ENCODE data around the gene ZDHHC14. TPM values are rescaled to one million over a fixed set of nuclear protein-coding genes. Genes with fewer than 3 reads are reported as not detected.
A peak's percentile ranks its signal among the peaks of the same experiment; 100 is the strongest.

The ZDHHC14 gene
- total and polyA plus RNA-seq, 2 experiments from 2014 or later, result 7.5 to 10.1 TPM

DNA sequence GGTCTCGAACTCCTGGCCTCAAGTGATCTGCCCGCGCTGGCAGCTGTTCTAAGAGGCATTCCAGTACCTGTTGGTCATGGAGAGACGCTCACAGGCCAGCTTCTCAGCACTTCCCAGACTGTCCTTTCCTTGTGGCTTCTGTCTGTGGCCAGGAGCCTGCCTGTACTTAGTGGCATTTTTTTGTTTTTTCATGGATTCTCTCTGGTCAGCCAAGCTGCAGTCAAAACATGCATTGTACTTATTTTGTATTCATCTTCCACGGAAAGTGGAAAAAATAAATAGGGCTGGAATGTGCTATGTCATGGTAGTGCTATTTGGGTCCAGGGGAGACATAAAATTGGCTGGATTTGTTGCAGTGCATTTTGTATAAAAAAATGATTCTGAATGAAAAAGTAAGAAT lies 29.1 kb downstream of the ZDHHC14 start:
- H3K4me3 ChIP-seq, result no peak overlapping the region

DNA sequence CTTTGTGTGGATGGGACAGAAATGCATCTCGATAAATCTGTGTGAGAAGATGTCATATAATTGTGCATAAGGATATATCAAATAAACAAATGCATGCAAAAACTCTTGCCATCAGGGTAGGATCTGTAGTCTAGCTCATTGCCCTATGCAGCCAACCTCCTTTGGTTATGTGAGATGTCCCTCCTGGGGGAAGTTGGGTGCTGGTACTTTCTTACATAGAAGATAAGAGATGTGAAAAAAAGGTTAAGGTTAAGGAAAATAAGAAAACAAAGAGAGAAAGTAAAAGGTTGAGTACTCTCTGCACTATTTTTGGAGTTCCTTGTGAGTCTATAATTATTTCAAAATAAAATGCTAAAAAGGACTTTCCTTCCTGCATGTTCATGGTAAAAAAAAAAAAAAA lies 30.4 kb downstream of the ZDHHC14 start:
- Histone ChIP-seq H3K4me1 (ENCODE audit: low read depth) (peaks cover 10% of the 10 kb centered on the region), H3K27ac (no peak overlapping the region), H3K27me3 (no peaks in the 10 kb centered on the region), H3K4me3 (no peak overlapping the region), H3K36me3 (no peaks in the 10 kb centered on the region), H3K9me3 (ENCODE audit: low read depth) (no peaks in the 10 kb centered on the region)
- TF ChIP-seq, protein P1, sequence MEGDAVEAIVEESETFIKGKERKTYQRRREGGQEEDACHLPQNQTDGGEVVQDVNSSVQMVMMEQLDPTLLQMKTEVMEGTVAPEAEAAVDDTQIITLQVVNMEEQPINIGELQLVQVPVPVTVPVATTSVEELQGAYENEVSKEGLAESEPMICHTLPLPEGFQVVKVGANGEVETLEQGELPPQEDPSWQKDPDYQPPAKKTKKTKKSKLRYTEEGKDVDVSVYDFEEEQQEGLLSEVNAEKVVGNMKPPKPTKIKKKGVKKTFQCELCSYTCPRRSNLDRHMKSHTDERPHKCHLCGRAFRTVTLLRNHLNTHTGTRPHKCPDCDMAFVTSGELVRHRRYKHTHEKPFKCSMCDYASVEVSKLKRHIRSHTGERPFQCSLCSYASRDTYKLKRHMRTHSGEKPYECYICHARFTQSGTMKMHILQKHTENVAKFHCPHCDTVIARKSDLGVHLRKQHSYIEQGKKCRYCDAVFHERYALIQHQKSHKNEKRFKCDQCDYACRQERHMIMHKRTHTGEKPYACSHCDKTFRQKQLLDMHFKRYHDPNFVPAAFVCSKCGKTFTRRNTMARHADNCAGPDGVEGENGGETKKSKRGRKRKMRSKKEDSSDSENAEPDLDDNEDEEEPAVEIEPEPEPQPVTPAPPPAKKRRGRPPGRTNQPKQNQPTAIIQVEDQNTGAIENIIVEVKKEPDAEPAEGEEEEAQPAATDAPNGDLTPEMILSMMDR (IDR thresholded peaks at IDR 0.05; ENCODE audit: low read depth, low read length), result no peak
- DNase-seq (ENCODE audit: low read depth in 1 of 2, low spot score in 1 of 2), result no peak

More for the DNA sequence above, 29.1 kb downstream of the ZDHHC14 start:
- Histone ChIP-seq H3K27ac (no peak overlapping the region), H3K27me3 (no peaks in the 10 kb centered on the region), H3K9me3 (ENCODE audit: low read depth) (no peaks in the 10 kb centered on the region), H3K36me3 (no peaks in the 10 kb centered on the region), H3K4me1 (ENCODE audit: low read depth) (peaks cover 10% of the 10 kb centered on the region)
- DNase-seq (ENCODE audit: low read depth in 1 of 2, low spot score in 1 of 2), result no peak
- TF ChIP-seq, protein P1 (IDR thresholded peaks at IDR 0.05; ENCODE audit: low read depth, low read length), result no peak

DNA sequence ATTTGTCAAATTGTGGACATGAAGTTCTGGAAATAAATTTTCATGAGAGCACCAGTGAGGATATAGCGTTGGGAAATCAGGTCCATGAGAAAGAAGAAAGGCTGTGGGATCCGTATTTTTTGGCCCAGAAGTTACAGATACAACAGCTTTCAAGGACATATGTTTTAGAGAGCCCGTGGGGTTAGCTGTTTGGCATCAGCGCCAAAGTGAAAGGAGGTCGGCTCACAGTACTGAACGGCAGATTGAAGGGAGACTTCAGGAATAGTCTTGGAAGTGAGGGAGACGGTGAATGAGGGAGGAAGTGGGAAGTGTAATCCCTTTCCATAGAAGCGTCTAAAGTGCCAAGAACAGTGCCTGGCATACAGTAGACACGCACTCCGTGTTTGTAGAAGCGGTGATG lies 31.8 kb downstream of the ZDHHC14 start:
- H3K36me3 ChIP-seq, result no peaks in the 10 kb centered on the region
- H3K27ac ChIP-seq, result no peak overlapping the region
- H3K4me3 ChIP-seq, result no peak overlapping the region
- TF ChIP-seq, protein P1 (IDR thresholded peaks at IDR 0.05; ENCODE audit: low read depth, low read length), result no peak
- H3K9me3 ChIP-seq (ENCODE audit: low read depth), result no peaks in the 10 kb centered on the region
- H3K4me1 ChIP-seq (ENCODE audit: low read depth), result no peaks in the 10 kb centered on the region
- no peaks in the 10 kb centered on the region for H3K27me3 ChIP-seq
- DNase-seq (ENCODE audit: low read depth in 1 of 2, low spot score in 1 of 2), result no peak

GRCh38 chr6:157420497-157420896 lies 39.5 kb downstream of the ZDHHC14 start:
- H3K36me3 ChIP-seq, result no peaks in the 10 kb centered on the region
- no peaks in the 10 kb centered on the region for H3K9me3 ChIP-seq (ENCODE audit: low read depth)
- no peaks in the 10 kb centered on the region for H3K27me3 ChIP-seq
- no peak overlapping the region for H3K27ac ChIP-seq
- H3K4me1 ChIP-seq (ENCODE audit: low read depth), result peaks cover 14% of the 10 kb centered on the region
- H3K4me3 ChIP-seq, result no peak overlapping the region
- no peak for DNase-seq (ENCODE audit: low read depth in 1 of 2, low spot score in 1 of 2)
- TF ChIP-seq, protein P1 (IDR thresholded peaks at IDR 0.05; ENCODE audit: low read depth, low read length), result no peak

- H3K4me3 ChIP-seq, result no peak overlapping the region
- H3K9me3 ChIP-seq (ENCODE audit: low read depth), result no peaks in the 10 kb centered on the region
- peak in 1 of 2 donors; percentile 21 for DNase-seq (ENCODE audit: low read depth in 1 of 2, low spot score in 1 of 2)
- peaks cover 25% of the 10 kb centered on the region for H3K4me1 ChIP-seq (ENCODE audit: low read depth)
- H3K27me3 ChIP-seq, result no peaks in the 10 kb centered on the region
- no peak overlapping the region for H3K27ac ChIP-seq
- TF ChIP-seq, protein P1 (IDR thresholded peaks at IDR 0.05; ENCODE audit: low read depth, low read length), result no peak
- H3K36me3 ChIP-seq, result no peaks in the 10 kb centered on the region
Observed at GRCh38 chr6:157424491-157425020, 43.6 kb downstream of the ZDHHC14 start.
